HG02763 (cell line): ENCODE results near the gene HOXB3.

Experiments used
- ATAC-seq: cut with Tn5 transposase; IDR thresholded peaks from one replicate; pipeline ENCODE4 v1.9.1; 2021; ENCODE audit warnings: mild to moderate bottlenecking, moderate library complexity; ENCODE audit not compliant: unreplicated experiment

HOXB3 gene

GRCh38 chr17:48613862-48614694 lies 24.0 kb upstream of the HOXB3 start:
- ATAC-seq, result no peak

DNA sequence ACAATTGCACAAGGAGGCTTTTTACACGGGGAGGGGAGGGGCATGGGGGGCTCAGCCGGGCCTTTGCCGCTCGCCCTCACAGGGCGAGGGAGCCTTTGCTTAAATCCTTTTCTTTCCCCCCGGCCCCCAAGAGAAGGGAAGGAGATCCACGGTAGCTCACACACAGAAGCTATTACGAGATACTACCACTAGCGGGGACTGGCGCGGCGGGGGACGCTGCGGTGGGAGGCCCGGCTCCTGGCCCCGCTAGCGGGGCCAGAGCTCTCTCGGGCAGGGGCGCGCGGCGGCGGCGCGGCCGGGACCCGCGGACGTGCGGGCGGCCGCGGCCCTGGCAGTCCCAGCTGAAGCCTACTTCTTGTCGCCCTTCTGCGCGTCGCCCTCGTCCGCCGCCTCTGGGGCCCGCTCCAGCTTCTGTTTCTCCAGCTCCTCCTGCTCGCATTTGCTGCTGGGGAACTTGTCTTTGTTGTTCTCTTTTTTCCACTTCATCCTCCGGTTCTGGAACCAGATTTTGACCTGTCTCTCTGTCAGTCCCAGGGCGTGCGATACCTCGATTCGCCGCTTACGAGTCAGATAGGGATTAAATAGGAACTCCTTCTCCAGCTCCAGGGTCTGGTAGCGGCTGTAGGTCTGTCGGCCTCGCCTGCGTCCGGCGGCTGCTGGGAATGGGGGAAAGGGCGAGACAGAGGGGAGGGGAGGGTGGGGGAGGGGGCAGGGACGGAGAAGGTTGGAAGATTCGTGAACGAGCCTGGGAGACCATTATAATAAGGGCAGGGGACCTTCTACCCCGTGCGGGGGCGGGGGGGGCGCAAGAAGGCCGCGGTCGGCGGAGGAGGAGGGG lies 23.0 kb upstream of the HOXB3 start:
- ATAC-seq, result no peak

DNA sequence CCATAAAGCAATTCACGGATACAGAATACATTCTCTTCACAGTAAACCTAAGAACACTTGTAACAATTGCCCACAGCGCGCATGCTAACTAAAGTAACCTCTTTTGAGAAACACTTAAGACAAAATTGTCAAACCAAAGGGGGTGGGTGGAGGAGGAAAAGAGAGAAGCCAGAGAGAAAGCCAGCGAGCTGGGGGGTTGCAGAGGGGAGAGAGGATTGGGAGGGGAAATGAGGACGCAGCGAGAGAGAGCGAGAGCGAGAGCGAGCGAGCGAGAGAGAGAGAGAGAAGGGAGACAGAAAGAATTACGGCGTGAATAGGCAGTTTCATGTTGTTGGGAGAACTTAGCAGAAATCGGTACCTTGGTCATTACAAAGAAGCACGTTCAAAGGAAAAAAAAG lies 22.4 kb upstream of the HOXB3 start:
- no peak for ATAC-seq

DNA sequence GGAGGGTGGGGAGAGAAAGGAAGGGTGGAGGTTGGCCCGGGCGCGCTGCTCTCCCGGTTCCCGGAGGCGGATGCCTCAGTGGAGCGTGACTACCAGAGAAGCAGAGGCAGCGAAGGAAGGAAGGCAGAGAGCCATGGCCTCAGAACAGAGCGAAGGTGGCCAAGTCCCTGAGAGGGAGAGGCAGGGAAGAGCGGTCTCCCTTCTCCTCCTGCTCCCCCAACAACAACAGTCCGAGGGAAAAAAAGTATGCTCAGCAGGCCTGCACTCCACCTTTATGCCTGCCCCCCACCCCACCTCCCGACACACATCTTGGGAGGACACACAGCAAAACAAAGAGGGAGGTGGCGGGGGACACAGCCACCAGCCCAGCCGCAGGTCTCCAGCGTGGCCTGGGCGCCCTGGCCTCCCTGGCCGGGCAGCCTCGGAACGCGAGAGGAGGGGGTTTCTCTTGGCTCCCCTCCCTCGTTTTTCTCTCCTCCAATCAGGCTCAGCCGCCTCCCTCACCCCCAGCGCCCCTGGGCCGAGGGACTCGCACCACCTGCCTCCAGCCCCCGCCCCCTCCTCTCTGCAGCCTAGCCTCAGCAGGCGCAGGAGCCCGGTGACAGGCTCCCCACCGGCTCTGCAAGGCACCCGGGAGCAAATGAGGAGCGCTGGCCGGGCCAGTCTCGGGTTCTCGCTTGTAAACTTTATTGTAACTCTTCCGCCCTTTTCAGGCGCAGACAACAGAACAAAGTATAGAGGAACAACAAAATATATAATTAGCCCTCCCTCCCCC lies 21.8 kb upstream of the HOXB3 start:
- ATAC-seq, result no peak

DNA sequence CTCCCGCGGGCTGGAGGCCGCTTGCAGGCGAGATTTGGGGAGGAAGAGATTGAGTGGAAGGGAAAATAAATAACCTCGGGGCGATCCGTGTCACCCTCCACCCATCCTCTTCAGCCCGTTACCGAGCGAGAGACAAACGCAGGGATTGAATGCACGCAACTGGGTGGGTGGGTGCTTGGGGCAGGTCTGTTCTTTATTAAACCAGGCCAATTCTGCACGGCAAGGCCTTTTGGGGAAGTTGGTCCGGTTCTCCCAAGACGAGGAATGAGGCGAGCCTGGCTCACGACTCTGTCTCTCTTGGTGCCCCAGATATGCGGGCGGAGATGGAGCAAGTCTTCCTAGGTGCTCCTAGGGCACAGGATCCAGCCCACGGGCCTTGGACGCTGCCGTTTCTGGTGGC lies 21.2 kb upstream of the HOXB3 start:
- no peak for ATAC-seq

DNA sequence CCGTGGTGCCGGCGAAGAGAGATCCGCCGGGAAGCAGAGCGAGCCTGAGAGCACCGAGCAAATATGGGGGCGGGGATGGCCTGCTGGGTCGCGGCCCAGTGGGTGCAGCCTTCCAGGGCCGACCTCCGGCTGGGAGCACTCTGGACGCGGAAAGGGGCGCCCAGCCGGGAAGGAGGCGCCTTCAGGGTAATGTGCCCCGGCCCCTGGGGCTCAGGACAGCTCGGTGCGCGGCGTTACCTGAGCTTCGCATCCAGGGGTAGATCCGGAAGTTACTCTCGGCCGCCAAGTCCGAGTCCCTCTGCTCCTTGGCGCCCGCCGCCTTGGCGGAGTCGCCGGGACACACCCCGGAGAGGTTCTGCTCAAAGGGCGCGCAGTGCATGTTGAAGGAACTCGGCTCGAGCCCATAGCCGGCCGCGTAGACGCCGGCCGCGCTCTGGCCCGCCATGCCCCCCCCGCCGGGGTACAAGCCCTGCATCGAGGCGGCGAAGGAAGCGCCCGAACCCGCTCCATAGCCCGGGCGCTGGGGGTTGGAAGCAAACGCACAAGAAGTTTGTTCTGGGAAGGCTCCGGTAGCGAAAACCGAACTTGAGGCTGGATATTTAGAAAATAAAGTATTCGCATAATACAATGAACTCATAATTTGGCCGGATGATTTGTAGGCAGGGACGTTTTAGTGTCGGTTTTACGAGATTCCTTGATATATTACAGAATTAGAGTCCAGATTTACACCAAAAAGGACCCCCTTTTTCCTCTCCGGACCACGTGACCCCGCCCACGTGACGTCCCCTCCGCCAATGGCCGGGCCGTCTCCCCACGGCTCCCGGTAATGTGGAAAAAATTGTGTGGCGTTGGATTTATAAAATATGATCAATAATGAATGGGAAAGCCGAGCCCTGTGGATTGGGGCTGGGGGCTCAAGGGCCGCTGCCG lies 20.5 kb upstream of the HOXB3 start, which contains the start of gene HOXB7:
TSS of gene HOXB7 (minus strand) at position 736 of the 930 bp plus-strand sequence. CDS start at position 637, 99 bp downstream.
- ATAC-seq, result no peak

DNA sequence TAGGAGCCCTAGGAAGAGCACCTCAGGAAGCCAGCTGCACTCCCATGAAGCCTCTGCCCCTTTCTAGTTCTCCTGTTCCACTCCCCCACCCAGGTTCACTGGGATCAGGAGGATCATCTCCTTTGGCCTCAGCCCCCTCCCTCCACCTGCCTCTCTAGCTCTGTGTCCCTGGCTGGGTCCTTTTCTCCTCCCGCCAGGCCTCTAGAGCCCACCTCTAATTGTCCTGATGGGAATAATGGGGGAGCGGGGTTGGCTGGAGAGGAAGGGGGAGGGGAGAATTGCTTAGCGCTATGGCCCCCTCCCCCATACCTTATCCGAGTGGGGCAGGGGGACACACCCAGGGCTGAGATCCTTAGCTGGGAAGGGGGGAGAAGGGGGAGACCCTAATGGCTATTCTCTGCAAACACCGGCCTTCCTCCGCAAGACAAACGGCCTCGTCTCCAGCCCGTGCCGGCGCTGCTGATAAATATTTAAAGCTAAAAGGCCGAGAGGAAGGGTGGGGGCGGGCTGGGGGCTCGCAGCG lies 19.8 kb upstream of the HOXB3 start:
- ATAC-seq, result no peak

DNA sequence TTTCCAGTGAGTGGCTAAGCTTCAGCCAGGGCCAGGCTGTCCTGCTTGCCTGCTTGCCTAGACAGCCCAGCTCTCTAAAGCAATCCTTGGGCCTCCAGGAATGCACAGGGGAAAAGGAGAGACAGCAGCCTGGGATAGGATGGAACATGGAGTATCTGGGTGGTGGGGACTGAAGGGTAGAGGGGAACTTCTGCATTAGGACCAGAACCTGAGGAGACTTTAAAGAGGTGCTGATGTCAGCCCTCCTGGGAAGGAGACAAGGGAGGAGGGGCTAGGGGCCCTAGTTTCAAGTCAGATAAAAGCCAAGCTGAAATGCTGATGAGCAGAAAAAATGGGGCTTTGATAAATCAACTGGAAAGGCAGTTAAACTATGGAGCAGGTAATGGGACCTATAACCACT lies 19.0 kb upstream of the HOXB3 start:
- ATAC-seq, result no peak

GRCh38 chr17:48608494-48608834 lies 18.4 kb upstream of the HOXB3 start:
- no peak for ATAC-seq

DNA sequence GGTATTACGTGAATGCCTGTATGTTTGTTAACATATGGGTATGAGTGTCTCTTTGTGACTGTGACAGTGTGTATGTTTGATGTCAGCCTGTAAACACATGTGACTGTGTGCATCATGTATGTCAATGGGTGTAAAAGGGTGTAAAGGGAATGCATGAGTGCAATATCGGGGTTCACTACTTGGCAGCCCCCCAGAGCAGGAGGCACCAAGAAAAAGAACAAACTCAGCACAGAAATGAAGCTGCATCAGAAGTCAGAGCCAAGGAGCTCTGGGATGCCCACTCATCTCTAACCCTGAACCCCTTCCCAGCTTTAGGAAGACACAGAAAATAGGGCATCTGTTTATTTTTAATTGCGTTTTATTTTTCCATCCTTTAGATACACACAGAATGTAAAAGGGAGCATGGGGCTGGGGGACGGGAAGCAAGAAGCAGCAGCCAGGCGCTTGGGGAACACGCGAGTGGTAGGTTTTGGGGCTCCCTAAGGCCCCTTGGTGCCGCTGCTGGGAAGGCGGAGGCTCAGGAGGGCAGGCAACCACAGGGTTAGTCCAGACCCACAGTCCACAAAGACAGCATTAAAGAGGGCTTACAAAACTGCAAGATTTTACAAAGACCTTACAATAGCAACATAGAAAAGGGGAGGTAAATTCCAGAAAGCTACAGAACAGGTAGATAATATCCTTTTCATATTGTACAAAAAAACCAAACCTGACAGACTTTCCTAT lies 17.0 kb upstream of the HOXB3 start:
- ATAC-seq, result no peak

GRCh38 chr17:48605991-48606891 lies 16.2 kb upstream of the HOXB3 start:
- ATAC-seq, result no peak

GRCh38 chr17:48605409-48605919 lies 15.4 kb upstream of the HOXB3 start:
- no peak for ATAC-seq

- ATAC-seq, result no peak
Measured at GRCh38 chr17:48604770-48605329, 14.8 kb upstream of the HOXB3 start, which contains the start of gene HOXB6. HOXB6 (minus strand) TSS chr17:48604986; CDS start chr17:48598150, 6,836 bp downstream.

DNA sequence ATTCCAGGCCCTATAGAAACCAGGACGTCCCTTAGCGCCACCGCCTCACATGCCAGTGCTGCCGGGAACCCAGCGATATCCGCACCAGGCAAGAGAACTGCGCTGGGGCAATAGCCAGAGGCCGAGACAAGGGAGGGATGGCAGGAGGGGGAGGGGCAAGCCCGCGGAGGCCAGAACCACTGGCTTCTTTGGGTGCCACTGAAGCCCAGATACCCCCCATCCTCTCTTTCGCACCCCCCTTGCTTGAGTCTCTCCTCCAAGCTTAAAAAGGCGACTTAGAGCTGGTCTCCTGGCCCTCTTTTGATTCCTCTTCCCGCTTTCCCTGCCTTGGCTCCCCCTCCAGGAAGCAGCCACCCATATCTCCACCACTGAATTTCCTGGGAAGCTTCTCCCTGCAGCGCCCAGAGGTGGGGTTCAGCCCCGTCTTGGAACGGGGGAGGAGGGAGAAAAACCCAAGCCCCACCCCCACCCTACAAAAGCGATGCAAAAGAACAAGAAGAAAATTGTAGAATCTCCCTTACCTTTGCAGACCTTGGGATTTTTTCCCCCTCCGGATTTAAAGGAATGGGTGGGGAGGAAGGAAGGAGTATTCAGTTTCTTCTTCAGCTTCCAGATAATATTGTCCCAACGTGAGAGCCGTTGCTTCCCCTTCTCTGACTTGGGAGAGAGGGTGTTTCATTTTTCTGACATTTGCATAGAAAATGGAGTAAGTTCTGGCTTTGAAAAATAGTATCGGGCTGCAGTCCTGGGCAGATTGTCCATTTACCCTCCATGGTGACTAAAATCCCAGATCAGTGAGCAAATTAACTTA lies 14.1 kb upstream of the HOXB3 start:
- no peak for ATAC-seq

DNA sequence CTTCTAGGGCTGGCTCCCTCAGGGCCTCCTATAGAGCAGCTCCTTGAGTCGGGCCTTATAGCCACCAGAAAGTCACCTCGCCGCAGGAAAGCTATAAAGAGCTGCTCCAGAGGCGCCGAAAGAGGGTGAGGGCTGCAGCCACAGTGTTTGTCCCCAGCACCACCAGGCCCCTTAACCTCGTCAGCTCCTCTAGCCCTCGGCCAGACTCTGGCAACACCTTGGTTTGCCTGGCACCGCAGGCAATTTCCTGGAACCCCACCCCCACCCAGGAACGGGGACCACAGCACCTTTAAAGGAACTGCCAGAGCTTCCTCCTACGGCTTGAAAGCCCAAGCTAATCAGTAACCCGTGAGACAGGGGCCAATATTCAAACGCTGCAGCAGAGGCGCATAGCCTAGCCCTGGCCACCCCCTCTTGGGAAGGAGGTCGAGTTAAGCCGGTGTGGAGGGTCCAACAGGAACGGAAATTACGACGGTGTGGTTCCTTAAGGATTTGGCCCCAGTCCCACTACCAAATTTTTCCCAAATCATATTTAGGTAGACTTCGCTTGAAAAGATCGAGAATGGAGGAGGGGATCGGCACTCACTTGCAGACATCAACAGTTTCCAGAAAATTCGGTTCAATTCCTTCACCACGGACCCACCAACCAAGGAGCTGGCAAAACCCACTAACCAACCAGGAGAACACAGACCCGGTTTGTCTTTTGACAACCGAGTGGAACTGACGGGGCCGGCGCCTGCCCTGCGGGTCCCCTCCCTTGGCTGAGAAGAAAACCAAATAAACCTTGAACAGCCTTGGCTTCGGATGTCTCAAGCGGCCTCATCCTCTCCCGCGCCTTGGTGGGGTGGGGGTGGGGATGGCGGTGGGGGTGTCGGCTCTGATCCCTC lies 11.7 kb upstream of the HOXB3 start:
- no peak for ATAC-seq

DNA sequence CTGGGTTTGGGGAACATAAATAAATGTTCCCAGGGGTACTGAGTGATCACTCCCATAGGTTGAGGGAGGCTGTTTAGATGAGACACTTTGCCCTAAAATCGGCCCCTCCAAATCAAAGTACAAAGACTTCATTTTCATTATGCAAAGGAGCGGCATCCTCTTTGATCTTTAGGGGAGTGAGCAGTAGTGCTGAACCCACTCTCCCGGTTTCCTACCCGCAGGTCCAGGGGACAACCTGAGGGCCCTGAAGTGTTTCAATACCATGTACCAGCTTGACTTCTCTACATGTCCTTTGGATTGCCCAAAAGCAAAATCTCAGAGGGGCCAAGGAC lies 11.1 kb upstream of the HOXB3 start:
- no peak for ATAC-seq
